PC-3 (cell line): ENCODE data around the gene MRPL28. TPM values are rescaled to one million over a fixed set of nuclear protein-coding genes. Genes with fewer than 3 reads are reported as not detected.
"Not testable (repeated sequence)": the region's sequence is repeated elsewhere in the genome, so short reads cannot be mapped to it uniquely, and the experiment has no call there.

Source experiments
- ATAC-seq: fragments of 200-7000 bp; cut with Tn5 transposase; 2 replicates; pipeline ENCODE4 v1.9.1; 2020; ENCODE audit warnings: mild to moderate bottlenecking, moderate library complexity
- BruUV-seq: library from RNA; stranded (reverse); fragments of 400-500 nt; replicated peaks from 2 replicates; lab custom pipeline; 2021; lab: Mats Ljungman, UMichigan
- CTCF ChIA-PET: fragments of 300-600 bp; sonication (Branson Sonifier 250); formaldehyde crosslinking; loops from one replicate; lab custom pipeline; 2022; ENCODE audit warnings: antibody characterized with exemption; lab: Charles Lee
- POLR2A ChIA-PET: fragments of 300-600 bp; sonication (Branson Sonifier 250); formaldehyde crosslinking; loops from one replicate; lab custom pipeline; 2022; ENCODE audit warnings: antibody characterized with exemption; ENCODE audit not compliant: unreplicated experiment; lab: Charles Lee
- DNase-seq: peaks from one replicate; pipeline ENCODE4 v3.0.0-alpha.2; 2015
- H2AFZ ChIP-seq: fragments of 300-600 bp; sonication (generic); 2 replicates; pipeline ENCODE4 v1.6.0; 2016; ENCODE audit warnings: antibody characterized with exemption, low read length
- H3F3A ChIP-seq: fragments of 300-600 bp; sonication (generic); one replicate; pipeline ENCODE4 v1.6.0; 2017; ENCODE audit warnings: antibody characterized with exemption, low read length, control low read depth, mild to moderate bottlenecking; ENCODE audit not compliant: unreplicated experiment
- H3K27ac ChIP-seq: fragments of 300-600 bp; sonication (generic); 2 replicates; pipeline ENCODE4 v1.5.1; 2016; ENCODE audit warnings: mild to moderate bottlenecking, low read length
- H3K27me3 ChIP-seq: fragments of 300-600 bp; sonication (generic); 2 replicates; pipeline ENCODE4 v1.6.1; 2016; ENCODE audit warnings: low read length, mixed read lengths
- H3K36me3 ChIP-seq: fragments of 300-600 bp; sonication (generic); 2 replicates; pipeline ENCODE4 v1.6.1; 2016; ENCODE audit warnings: low read depth, mixed run types, low read length, mixed read lengths
- H3K4me1 ChIP-seq: fragments of 300-600 bp; sonication (generic); 2 replicates; pipeline ENCODE4 v1.5.1; 2016; ENCODE audit warnings: low read length; ENCODE audit not compliant: insufficient read depth
- H3K4me2 ChIP-seq: fragments of 300-600 bp; sonication (generic); 2 replicates; pipeline ENCODE4 v1.6.0; 2016; ENCODE audit warnings: low read length
- H3K4me3 ChIP-seq: fragments of 300-600 bp; sonication (generic); 2 replicates; pipeline ENCODE4 v1.5.1; 2016; ENCODE audit warnings: mild to moderate bottlenecking, low read length, mixed read lengths
- H3K79me2 ChIP-seq: fragments of 300-600 bp; sonication (generic); 2 replicates; pipeline ENCODE4 v1.6.1; 2017; ENCODE audit warnings: low read length, mixed read lengths
- H3K9ac ChIP-seq: fragments of 300-600 bp; sonication (generic); 2 replicates; pipeline ENCODE4 v1.6.0; 2016; ENCODE audit warnings: mild to moderate bottlenecking, low read length
- H3K9me2 ChIP-seq: fragments of 300-600 bp; sonication (generic); replicated peaks from 2 replicates; pipeline ENCODE4 v1.6.1; 2016; ENCODE audit warnings: mixed run types, low read length, mixed read lengths
- H3K9me3 ChIP-seq: fragments of 300-600 bp; sonication (generic); 2 replicates; pipeline ENCODE4 v1.6.1; 2016; ENCODE audit warnings: low read length, mixed read lengths
- H4K20me1 ChIP-seq: fragments of 300-600 bp; sonication (generic); 2 replicates; pipeline ENCODE4 v1.6.1; 2016; ENCODE audit warnings: low read length, mixed read lengths
- CTCF ChIP-seq: fragments of 300-600 bp; sonication (generic); conservative IDR thresholded peaks from 2 replicates; pipeline ENCODE4 v1.5.1; 2017; ENCODE audit warnings: antibody characterized with exemption, low read depth, mild to moderate bottlenecking, low read length
- EZH2 ChIP-seq: fragments of 300-600 bp; sonication (generic); IDR thresholded peaks from one replicate; pipeline ENCODE4 v1.6.1; 2017; ENCODE audit warnings: antibody characterized with exemption, mild to moderate bottlenecking, low read length; ENCODE audit not compliant: unreplicated experiment
- EZH2phosphoT487 ChIP-seq: fragments of 300-600 bp; sonication (generic); IDR thresholded peaks from 2 replicates; pipeline ENCODE4 v1.6.1; 2018; ENCODE audit warnings: mild to moderate bottlenecking, antibody characterized with exemption, low read length, borderline replicate concordance
- intact Hi-C: fragments of 100-400 bp; cut with micrococcal nuclease; formaldehyde crosslinking; loops from 2 replicates; pipeline ENCODE4 v1.9.0; 2023
- total RNA-seq: library from RNA; depleted of rRNA; stranded (reverse); fragments of >200 nt; gene quantifications from 2 replicates; pipeline ENCODE4 v1.2.3, GENCODE V29; 2014

Gene MRPL28
- total RNA-seq, 1 experiment from 2014 or later, result 154 TPM

GRCh38 chr16:337437-337836 lies 32.9 kb downstream of the MRPL28 start:
- no peak for ATAC-seq
- ChIA-PET CTCF (interaction anchor here (0.6 kb wide), 1 partner anchor 158 kb away, joined by 7 read pairs; no protein-coding TSS in a partner anchor), POLR2A (no interaction called here)
- no peak for TF ChIP-seq CTCF
- TF ChIP-seq EZH2, result no peak
- no peak for TF ChIP-seq EZH2phosphoT487
- no peak overlapping the region for H3K27ac ChIP-seq
- H3K27me3 ChIP-seq, result no peaks in the 10 kb centered on the region
- no peak overlapping the region for H3K4me2 ChIP-seq
- intact Hi-C loops, result no loop called here
- no peaks in the 10 kb centered on the region for H3K9me3 ChIP-seq
- peaks cover 79% of the 10 kb centered on the region for H3K79me2 ChIP-seq
- H3K9ac ChIP-seq, result no peak overlapping the region
- H2AFZ ChIP-seq, result no peak overlapping the region
- no peaks in the 10 kb centered on the region for H3F3A ChIP-seq
- H3K4me1 ChIP-seq, result no peaks in the 10 kb centered on the region
- DNase-seq, result no peak
- BruUV-seq, result no TSS peak
- H3K4me3 ChIP-seq, result no peak overlapping the region
- peaks cover 14% of the 10 kb centered on the region; the same call in 1 of the 2 replicates for H4K20me1 ChIP-seq
- no peaks in the 10 kb centered on the region for H3K9me2 ChIP-seq
- H3K36me3 ChIP-seq, result no peaks in the 10 kb centered on the region

- no TSS peak for BruUV-seq
- Histone ChIP-seq H3K9me2 (no peaks in the 10 kb centered on the region), H2AFZ (no peak overlapping the region), H3K9me3 (no peaks in the 10 kb centered on the region), H3K36me3 (no peaks in the 10 kb centered on the region), H4K20me1 (peaks cover 14% of the 10 kb centered on the region; the same call in 1 of the 2 replicates), H3K4me2 (no peak overlapping the region), H3K9ac (no peak overlapping the region), H3F3A (no peaks in the 10 kb centered on the region), H3K4me3 (no peak overlapping the region), H3K4me1 (no peaks in the 10 kb centered on the region), H3K27me3 (no peaks in the 10 kb centered on the region), H3K79me2 (peaks cover 85% of the 10 kb centered on the region), H3K27ac (no peak overlapping the region)
- no peak for DNase-seq
- intact Hi-C loops, result no loop called here
- CTCF ChIA-PET, result no interaction called here
- no peak for ATAC-seq
- TF ChIP-seq EZH2phosphoT487 (no peak), CTCF (no peak), EZH2 (no peak)
- POLR2A ChIA-PET, result no interaction called here
Observed at GRCh38 chr16:336269-336668, 34.1 kb downstream of the MRPL28 start.

- ATAC-seq, CTCF ChIA-PET, H3K4me1 ChIP-seq, H3K9me3 ChIP-seq, DNase-seq, H2AFZ ChIP-seq, H4K20me1 ChIP-seq, H3K4me3 ChIP-seq, H3K9me2 ChIP-seq, H3K36me3 ChIP-seq, BruUV-seq, H3F3A ChIP-seq, H3K27me3 ChIP-seq, H3K4me2 ChIP-seq, POLR2A ChIA-PET, H3K27ac ChIP-seq, intact Hi-C loops, H3K9ac ChIP-seq: not testable (repeated sequence)
- H3K79me2 ChIP-seq, result peaks cover 89% of the 10 kb centered on the region
Observed at GRCh38 chr16:334861-335632, 35.3 kb downstream of the MRPL28 start.

- ATAC-seq, intact Hi-C loops, DNase-seq, POLR2A ChIA-PET, H3K27ac ChIP-seq, H3K9me3 ChIP-seq, CTCF ChIA-PET, H3K4me1 ChIP-seq, H2AFZ ChIP-seq, H3K36me3 ChIP-seq, H3K9me2 ChIP-seq, H3K27me3 ChIP-seq, BruUV-seq, H3K4me3 ChIP-seq, H3K4me2 ChIP-seq, H3K9ac ChIP-seq, H4K20me1 ChIP-seq, H3F3A ChIP-seq: not testable (repeated sequence)
- peaks cover 84% of the 10 kb centered on the region for H3K79me2 ChIP-seq
Observed at GRCh38 chr16:334164-334832, 36.0 kb downstream of the MRPL28 start.
